ENCODE results near the gene CCDC24. TPM values are rescaled to one million over a fixed set of nuclear protein-coding genes. Genes with fewer than 3 reads are reported as not detected.

Gene CCDC24
- total and polyA plus RNA-seq, 3 donors from 2014 or later: 28.8 to 64.9 (median 31.3) TPM

GRCh38 chr1:43968348-43968948 is 23.0 kb upstream of the CCDC24 start:
- peak; percentile 56 for DNase-seq
- TF ChIP-seq POLR2A (IDR thresholded peaks at IDR 0.05): no peak
- TF ChIP-seq, protein P1, sequence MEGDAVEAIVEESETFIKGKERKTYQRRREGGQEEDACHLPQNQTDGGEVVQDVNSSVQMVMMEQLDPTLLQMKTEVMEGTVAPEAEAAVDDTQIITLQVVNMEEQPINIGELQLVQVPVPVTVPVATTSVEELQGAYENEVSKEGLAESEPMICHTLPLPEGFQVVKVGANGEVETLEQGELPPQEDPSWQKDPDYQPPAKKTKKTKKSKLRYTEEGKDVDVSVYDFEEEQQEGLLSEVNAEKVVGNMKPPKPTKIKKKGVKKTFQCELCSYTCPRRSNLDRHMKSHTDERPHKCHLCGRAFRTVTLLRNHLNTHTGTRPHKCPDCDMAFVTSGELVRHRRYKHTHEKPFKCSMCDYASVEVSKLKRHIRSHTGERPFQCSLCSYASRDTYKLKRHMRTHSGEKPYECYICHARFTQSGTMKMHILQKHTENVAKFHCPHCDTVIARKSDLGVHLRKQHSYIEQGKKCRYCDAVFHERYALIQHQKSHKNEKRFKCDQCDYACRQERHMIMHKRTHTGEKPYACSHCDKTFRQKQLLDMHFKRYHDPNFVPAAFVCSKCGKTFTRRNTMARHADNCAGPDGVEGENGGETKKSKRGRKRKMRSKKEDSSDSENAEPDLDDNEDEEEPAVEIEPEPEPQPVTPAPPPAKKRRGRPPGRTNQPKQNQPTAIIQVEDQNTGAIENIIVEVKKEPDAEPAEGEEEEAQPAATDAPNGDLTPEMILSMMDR (IDR thresholded peaks at IDR 0.05): no peak
- WGBS, 2 donors: 71 to 75% methylated on average over 6 of the region's 6 CpGs

GRCh38 chr1:43969416-43969745 is 22.0 kb upstream of the CCDC24 start:
- 29 to 32% methylated on average over 7 of the region's 7 CpGs for WGBS, 2 donors
- Histone ChIP-seq H3K27me3 (no peaks in the 10 kb centered on the region), H3K27ac (no peak overlapping the region), H3K36me3 (ENCODE audit: low read depth, missing control alignments) (no peaks in the 10 kb centered on the region), H3K4me3 (peak overlapping the region; percentile 75), H3K4me1 (peaks cover 13% of the 10 kb centered on the region), H3K9me3 (no peaks in the 10 kb centered on the region)
- no peak for TF ChIP-seq POLR2A (IDR thresholded peaks at IDR 0.05)
- TF ChIP-seq, protein P1 (IDR thresholded peaks at IDR 0.05): no peak
- intact Hi-C loops (cut with DNase I; ENCODE audit: low total_unique reads): no loop called here
- DNase-seq: no peak

More at GRCh38 chr1:43968348-43968948, 23.0 kb upstream of the CCDC24 start:
- Histone ChIP-seq H3K36me3 (ENCODE audit: low read depth, missing control alignments) (no peaks in the 10 kb centered on the region), H3K27ac (no peak overlapping the region), H3K4me3 (no peak overlapping the region), H3K9me3 (no peaks in the 10 kb centered on the region), H3K27me3 (no peaks in the 10 kb centered on the region), H3K4me1 (peaks cover 8% of the 10 kb centered on the region)
- intact Hi-C loops (cut with DNase I; ENCODE audit: low total_unique reads): no loop called here

- TF ChIP-seq POLR2A (IDR thresholded peaks at IDR 0.05): no peak
- TF ChIP-seq, protein P1 (IDR thresholded peaks at IDR 0.05): peak in 2 of 3 experiments; percentile 12 to 23
- intact Hi-C loops (cut with DNase I; ENCODE audit: low total_unique reads): no loop called here
- H3K27ac ChIP-seq: no peak within 1 kb of the TSS
- H3K4me1 ChIP-seq: peaks cover 13% of the 10 kb centered on the region
- WGBS, 2 donors: 0 to 1% methylated on average over 18 to 47 of the region's 47 CpGs
- no peaks in the 10 kb centered on the region for H3K36me3 ChIP-seq (ENCODE audit: low read depth, missing control alignments)
- H3K4me3 ChIP-seq: peak within 1 kb of the TSS; percentile 75
- H3K9me3 ChIP-seq: no peaks in the 10 kb centered on the region
- DNase-seq: peak; percentile 99
- no peaks in the 10 kb centered on the region for H3K27me3 ChIP-seq
Measured at GRCh38 chr1:43969746-43970466, 21.5 kb upstream of the CCDC24 start, which contains the start of gene DPH2. DPH2 (plus strand) TSS chr1:43970010; CDS start chr1:43970176, 166 bp downstream.

DNA sequence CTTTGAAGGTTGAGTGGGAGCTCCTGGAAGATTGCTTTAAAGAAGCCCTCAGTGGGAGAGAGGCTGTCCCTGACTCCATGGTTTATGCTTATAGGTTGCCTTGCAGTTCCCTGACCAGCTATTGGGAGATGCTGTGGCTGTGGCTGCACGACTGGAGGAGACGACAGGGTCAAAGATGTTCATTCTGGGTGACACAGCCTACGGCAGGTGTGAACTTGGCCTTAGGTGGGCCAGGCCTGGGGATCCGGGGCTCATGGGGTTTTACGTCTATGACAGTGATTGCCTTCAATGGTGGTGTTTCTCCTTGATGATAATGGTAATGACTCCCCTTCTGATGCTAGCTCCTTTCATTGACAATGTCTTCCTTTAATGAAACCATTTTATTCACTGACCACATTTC is 20.9 kb upstream of the CCDC24 start:
- intact Hi-C loops (cut with DNase I; ENCODE audit: low total_unique reads): no loop called here
- no peak for DNase-seq
- Histone ChIP-seq H3K4me1 (peaks cover 13% of the 10 kb centered on the region), H3K27me3 (no peaks in the 10 kb centered on the region), H3K36me3 (ENCODE audit: low read depth, missing control alignments) (no peaks in the 10 kb centered on the region), H3K27ac (no peak overlapping the region), H3K9me3 (no peaks in the 10 kb centered on the region), H3K4me3 (peak overlapping the region; percentile 75)
- TF ChIP-seq POLR2A (IDR thresholded peaks at IDR 0.05): no peak
- TF ChIP-seq, protein P1 (IDR thresholded peaks at IDR 0.05): no peak
- WGBS, 2 donors: 47 to 51% methylated on average over 4 to 5 of the region's 5 CpGs
